ENCODE data around the gene RPL39.
"Not testable (repeated sequence)": the region's sequence is repeated elsewhere in the genome, so short reads cannot be mapped to it uniquely, and the experiment has no call there.

- not testable (repeated sequence) for TF ChIP-seq TAF1 (conservative IDR thresholded peaks at IDR 0.05); CTCF (IDR thresholded peaks at IDR 0.05; ENCODE audit: low read depth, low read length, missing input control); GABPA (IDR thresholded peaks at IDR 0.05 in 1 of 2, conservative IDR thresholded peaks at IDR 0.05 in 1 of 2); JUND (IDR thresholded peaks at IDR 0.05); REST (IDR thresholded peaks at IDR 0.05); SP1 (IDR thresholded peaks at IDR 0.05); RXRA (IDR thresholded peaks at IDR 0.05); YY1 (IDR thresholded peaks at IDR 0.05); ATF3 (IDR thresholded peaks at IDR 0.05); EGR1 (IDR thresholded peaks at IDR 0.05; ENCODE audit: low read depth in 2 of 2); ZBTB33 (IDR thresholded peaks at IDR 0.05); NR2F2 (IDR thresholded peaks at IDR 0.05); RAD21 (IDR thresholded peaks at IDR 0.05)
Measured at GRCh38 chrX:119750751-119751150, 40.7 kb downstream of the RPL39 start.

Measured in liver (tissue), 3 donors.